Neutrophil (primary cell): ENCODE measurements around the gene LUZP4.

Experiments used
- H3K27ac ChIP-seq: fragments of 200-600 bp; sonication (generic); 2 replicates; pipeline ENCODE4 v1.5.1; 2016; ENCODE audit warnings: mild to moderate bottlenecking, moderate library complexity
- H3K27me3 ChIP-seq: fragments of 200-600 bp; sonication (generic); 2 replicates; pipeline ENCODE4 v1.6.0; 2016; ENCODE audit warnings: mild to moderate bottlenecking
- H3K36me3 ChIP-seq: fragments of 200-600 bp; sonication (generic); 2 replicates; pipeline ENCODE4 v1.5.1; 2017
- H3K4me1 ChIP-seq, 2 experiments: fragments of 200-600 bp in 1 of 2; sonication (generic) in 1 of 2; 1 replicate in 1 of 2; 2 replicates in 1 of 2; pipeline versions ENCODE4 v1.5.1 to v1.6.1; 2013 to 2016; ENCODE audit warnings: low read depth in 1 of 2, low read length in 1 of 2, mild to moderate bottlenecking in 1 of 2, moderate library complexity in 1 of 2; ENCODE audit not compliant: control insufficient read depth in 1 of 2, insufficient read depth in 1 of 2
- H3K4me3 ChIP-seq, 2 experiments: fragments of 200-600 bp in 1 of 2; sonication (generic) in 1 of 2; 1 replicate in 1 of 2; 2 replicates in 1 of 2; pipeline ENCODE4 v1.5.1; 2013 to 2016; ENCODE audit warnings: low read depth in 1 of 2, low read length in 1 of 2, mild to moderate bottlenecking in 1 of 2, moderate library complexity in 1 of 2
- H3K9me3 ChIP-seq: fragments of 200-600 bp; sonication (generic); 2 replicates; pipeline ENCODE4 v1.5.1; 2016
- CTCF ChIP-seq: fragments of 200-600 bp; sonication (generic); IDR thresholded peaks from 2 replicates; pipeline ENCODE4 v1.5.1; 2016; ENCODE audit warnings: antibody characterized with exemption

The LUZP4 gene

GRCh38 chrX:115284877-115285276, 4.6 kb upstream of the LUZP4 start:
- Histone ChIP-seq H3K27me3 (no peaks in the 10 kb centered on the region), H3K4me1 (no peaks in the 10 kb centered on the region), H3K9me3 (no peaks in the 10 kb centered on the region), H3K4me3 (no peak overlapping the region), H3K36me3 (no peaks in the 10 kb centered on the region), H3K27ac (no peak overlapping the region)
- no peak for TF ChIP-seq CTCF

- TF ChIP-seq CTCF = no peak
- H3K4me1 ChIP-seq = no peaks in the 10 kb centered on the region
- no peaks in the 10 kb centered on the region for H3K36me3 ChIP-seq
- H3K4me3 ChIP-seq = no peak overlapping the region
- no peaks in the 10 kb centered on the region for H3K27me3 ChIP-seq
- no peaks in the 10 kb centered on the region for H3K9me3 ChIP-seq
- no peak overlapping the region for H3K27ac ChIP-seq
These were observed 7.7 kb downstream of the LUZP4 start for GRCh38 chrX:115297189-115297588.

GRCh38 chrX:115311139-115311538, 21.6 kb downstream of the LUZP4 start:
- TF ChIP-seq CTCF = no peak
- no peaks in the 10 kb centered on the region for H3K9me3 ChIP-seq
- no peak overlapping the region for H3K4me3 ChIP-seq
- H3K27ac ChIP-seq = no peak overlapping the region
- H3K4me1 ChIP-seq = no peaks in the 10 kb centered on the region
- H3K36me3 ChIP-seq = no peaks in the 10 kb centered on the region
- no peaks in the 10 kb centered on the region for H3K27me3 ChIP-seq

- no peaks in the 10 kb centered on the region for H3K27me3 ChIP-seq
- no peaks in the 10 kb centered on the region for H3K36me3 ChIP-seq
- no peaks in the 10 kb centered on the region for H3K4me1 ChIP-seq
- no peak for TF ChIP-seq CTCF
- no peak overlapping the region for H3K4me3 ChIP-seq
- no peak overlapping the region for H3K27ac ChIP-seq
- H3K9me3 ChIP-seq = no peaks in the 10 kb centered on the region
These were observed 22.1 kb downstream of the LUZP4 start for GRCh38 chrX:115311601-115312001.

GRCh38 chrX:115318139-115318538, 28.6 kb downstream of the LUZP4 start:
- Histone ChIP-seq H3K27me3 (no peaks in the 10 kb centered on the region), H3K4me3 (no peak overlapping the region), H3K36me3 (no peaks in the 10 kb centered on the region), H3K9me3 (no peaks in the 10 kb centered on the region), H3K27ac (no peak overlapping the region), H3K4me1 (no peaks in the 10 kb centered on the region)
- no peak for TF ChIP-seq CTCF

- no peak for TF ChIP-seq CTCF
- Histone ChIP-seq H3K9me3 (no peaks in the 10 kb centered on the region), H3K27me3 (no peaks in the 10 kb centered on the region), H3K36me3 (no peaks in the 10 kb centered on the region), H3K27ac (no peak overlapping the region), H3K4me3 (no peak overlapping the region), H3K4me1 (no peaks in the 10 kb centered on the region)
These were observed 32.9 kb downstream of the LUZP4 start for GRCh38 chrX:115322375-115322774.
